Measurements from ENCODE around the gene SLIT2.

SLIT2 gene

GRCh38 chr4:20297783-20298182, 46.1 kb downstream of the SLIT2 start:
- no peak for DNase-seq (ENCODE audit: low read depth)
- no peak for TF ChIP-seq MYC (IDR thresholded peaks at IDR 0.05; ENCODE audit: low read depth, low read length)
- TF ChIP-seq MAX (IDR thresholded peaks at IDR 0.05; ENCODE audit: low read depth, low read length) = no peak
- no peak for TF ChIP-seq CTCF (IDR thresholded peaks at IDR 0.05; ENCODE audit: low read depth, low read length)
- no peak for TF ChIP-seq POLR2A (IDR thresholded peaks at IDR 0.05; ENCODE audit: extremely low read depth, insufficient read length)
- no peak overlapping the region for H3K4me3 ChIP-seq (ENCODE audit: low read depth, low read length)

- no peak for TF ChIP-seq POLR2A (IDR thresholded peaks at IDR 0.05; ENCODE audit: extremely low read depth, insufficient read length)
- TF ChIP-seq MYC (IDR thresholded peaks at IDR 0.05; ENCODE audit: low read depth, low read length) = no peak
- no peak for TF ChIP-seq MAX (IDR thresholded peaks at IDR 0.05; ENCODE audit: low read depth, low read length)
- no peak for TF ChIP-seq CTCF (IDR thresholded peaks at IDR 0.05; ENCODE audit: low read depth, low read length)
- no peak for DNase-seq (ENCODE audit: low read depth)
- H3K4me3 ChIP-seq (ENCODE audit: low read depth, low read length) = no peak overlapping the region
These were observed 46.8 kb downstream of the SLIT2 start for GRCh38 chr4:20298455-20298854.

- DNase-seq (ENCODE audit: low read depth) = no peak
- no peak overlapping the region for H3K4me3 ChIP-seq (ENCODE audit: low read depth, low read length)
- TF ChIP-seq MAX (IDR thresholded peaks at IDR 0.05; ENCODE audit: low read depth, low read length) (no peak), POLR2A (IDR thresholded peaks at IDR 0.05; ENCODE audit: extremely low read depth, insufficient read length) (no peak), CTCF (IDR thresholded peaks at IDR 0.05; ENCODE audit: low read depth, low read length) (no peak), MYC (IDR thresholded peaks at IDR 0.05; ENCODE audit: low read depth, low read length) (no peak)
These were observed 47.3 kb downstream of the SLIT2 start for GRCh38 chr4:20298986-20299385.

GRCh38 chr4:20299515-20299914, 47.8 kb downstream of the SLIT2 start:
- DNase-seq (ENCODE audit: low read depth) = peak; percentile 42
- no peak overlapping the region for H3K4me3 ChIP-seq (ENCODE audit: low read depth, low read length)
- TF ChIP-seq MYC (IDR thresholded peaks at IDR 0.05; ENCODE audit: low read depth, low read length) = no peak
- TF ChIP-seq CTCF (IDR thresholded peaks at IDR 0.05; ENCODE audit: low read depth, low read length) = peak; percentile 62

GRCh38 chr4:20301161-20301560, 49.5 kb downstream of the SLIT2 start:
- TF ChIP-seq MYC (IDR thresholded peaks at IDR 0.05; ENCODE audit: low read depth, low read length) (no peak), POLR2A (IDR thresholded peaks at IDR 0.05; ENCODE audit: extremely low read depth, insufficient read length) (no peak), CTCF (IDR thresholded peaks at IDR 0.05; ENCODE audit: low read depth, low read length) (no peak), MAX (IDR thresholded peaks at IDR 0.05; ENCODE audit: low read depth, low read length) (no peak)
- DNase-seq (ENCODE audit: low read depth) = no peak
- H3K4me3 ChIP-seq (ENCODE audit: low read depth, low read length) = no peak overlapping the region
